MCF 10A (cell line): ENCODE data around the gene TNRC6B. TPM values are rescaled to one million over a fixed set of nuclear protein-coding genes. Genes with fewer than 3 reads are reported as not detected.
A peak's percentile ranks its signal among the peaks of the same experiment; 100 is the strongest.

Experiments
- BruUV-seq: library from RNA; stranded (reverse); fragments of 400-500 nt; replicated peaks from 2 replicates; lab custom pipeline; 2021; lab: Mats Ljungman, UMichigan
- CTCF ChIA-PET: fragments of 300-600 bp; sonication (Branson Sonifier 250); formaldehyde crosslinking; extraction: SDS; loops from one replicate; lab custom pipeline; 2021; ENCODE audit warnings: antibody characterized with exemption, inconsistent platforms; lab: Yijun Ruan, JAX
- POLR2A ChIA-PET: fragments of 300-600, 350-650 bp; sonication (Branson Sonifier 250); formaldehyde crosslinking; extraction: SDS; loops from one replicate; lab custom pipeline; 2020; ENCODE audit warnings: antibody characterized with exemption, inconsistent platforms; lab: Yijun Ruan, JAX
- DNase-seq: peaks from one replicate; pipeline ENCODE4 v3.0.0-alpha.2; 2018; ENCODE audit not compliant: unreplicated experiment
- H3K27ac Mint-ChIP-seq: one replicate; pipeline ENCODE4 v1.8.0; 2022; ENCODE audit warnings: mild to moderate bottlenecking, low read depth, mixed read lengths; ENCODE audit not compliant: unreplicated experiment
- H3K27me3 Mint-ChIP-seq: one replicate; pipeline ENCODE4 v1.8.0; 2022; ENCODE audit warnings: mixed read lengths; ENCODE audit not compliant: insufficient read depth, unreplicated experiment
- H3K36me3 Mint-ChIP-seq: one replicate; pipeline ENCODE4 v1.8.0; 2022; ENCODE audit warnings: mild to moderate bottlenecking, moderate library complexity, mixed read lengths; ENCODE audit not compliant: insufficient read depth, unreplicated experiment
- H3K4me1 Mint-ChIP-seq: one replicate; pipeline ENCODE4 v1.8.0; 2022; ENCODE audit warnings: mixed read lengths; ENCODE audit not compliant: insufficient read depth, unreplicated experiment
- H3K4me3 Mint-ChIP-seq: one replicate; pipeline ENCODE4 v1.8.0; 2022; ENCODE audit warnings: mild to moderate bottlenecking, moderate library complexity, mixed read lengths; ENCODE audit not compliant: unreplicated experiment
- H3K9me3 Mint-ChIP-seq: one replicate; pipeline ENCODE4 v1.8.0; 2022; ENCODE audit warnings: mixed read lengths; ENCODE audit not compliant: unreplicated experiment
- intact Hi-C: fragments of 100-400 bp; cut with micrococcal nuclease; formaldehyde crosslinking; loops from 2 replicates; pipeline ENCODE4 v1.14.1; 2022
- total RNA-seq: library from RNA; stranded (reverse); gene quantifications from 2 replicates; pipeline ENCODE4 v1.2.3, GENCODE V29; 2022
- TF ChIP-seq, protein P1 (sequence below): fragments of 200-600 bp; IDR thresholded peaks from one replicate; pipeline ENCODE4 v1.8.0; 2022; ENCODE audit warnings: antibody characterized with exemption, mild to moderate bottlenecking; ENCODE audit not compliant: unreplicated experiment

The TNRC6B gene
- total RNA-seq, 1 experiment from 2014 or later: 27.1 TPM

- Mint-ChIP-seq H3K27me3 (no peaks in the 10 kb centered on the region), H3K36me3 (peaks cover 46% of the 10 kb centered on the region), H3K4me3 (no peak overlapping the region), H3K9me3 (no peaks in the 10 kb centered on the region), H3K27ac (peak overlapping the region; percentile 24), H3K4me1 (peaks cover 61% of the 10 kb centered on the region)
- POLR2A ChIA-PET: no interaction called here
- DNase-seq: no peak
- no TSS peak for BruUV-seq
- CTCF ChIA-PET: no interaction called here
- TF ChIP-seq, protein P1, sequence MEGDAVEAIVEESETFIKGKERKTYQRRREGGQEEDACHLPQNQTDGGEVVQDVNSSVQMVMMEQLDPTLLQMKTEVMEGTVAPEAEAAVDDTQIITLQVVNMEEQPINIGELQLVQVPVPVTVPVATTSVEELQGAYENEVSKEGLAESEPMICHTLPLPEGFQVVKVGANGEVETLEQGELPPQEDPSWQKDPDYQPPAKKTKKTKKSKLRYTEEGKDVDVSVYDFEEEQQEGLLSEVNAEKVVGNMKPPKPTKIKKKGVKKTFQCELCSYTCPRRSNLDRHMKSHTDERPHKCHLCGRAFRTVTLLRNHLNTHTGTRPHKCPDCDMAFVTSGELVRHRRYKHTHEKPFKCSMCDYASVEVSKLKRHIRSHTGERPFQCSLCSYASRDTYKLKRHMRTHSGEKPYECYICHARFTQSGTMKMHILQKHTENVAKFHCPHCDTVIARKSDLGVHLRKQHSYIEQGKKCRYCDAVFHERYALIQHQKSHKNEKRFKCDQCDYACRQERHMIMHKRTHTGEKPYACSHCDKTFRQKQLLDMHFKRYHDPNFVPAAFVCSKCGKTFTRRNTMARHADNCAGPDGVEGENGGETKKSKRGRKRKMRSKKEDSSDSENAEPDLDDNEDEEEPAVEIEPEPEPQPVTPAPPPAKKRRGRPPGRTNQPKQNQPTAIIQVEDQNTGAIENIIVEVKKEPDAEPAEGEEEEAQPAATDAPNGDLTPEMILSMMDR: no peak
- intact Hi-C loops: loop anchor here (5.0 kb wide), 1 partner anchor 60 kb away; the partner anchor contains the start of gene TNRC6B
These were observed 59.5 kb downstream of the TNRC6B start for GRCh38 chr22:40237241-40237640.

GRCh38 chr22:40237788-40238424 lies 60.2 kb downstream of the TNRC6B start:
- ChIA-PET POLR2A (interaction anchor here (0.7 to 2.1 kb wide), 3 partner anchors 17 to 36 kb away, joined by 3 to 9 read pairs (median 8); no protein-coding TSS in a partner anchor), CTCF (no interaction called here)
- Mint-ChIP-seq H3K4me3 (no peak overlapping the region), H3K4me1 (peaks cover 61% of the 10 kb centered on the region), H3K36me3 (peaks cover 39% of the 10 kb centered on the region), H3K27ac (peak overlapping the region; percentile 24), H3K9me3 (no peaks in the 10 kb centered on the region), H3K27me3 (no peaks in the 10 kb centered on the region)
- BruUV-seq: no TSS peak
- TF ChIP-seq, protein P1: no peak
- intact Hi-C loops: loop anchor here (5.0 kb wide), 1 partner anchor 61 kb away; the partner anchor contains the start of gene TNRC6B
- no peak for DNase-seq

- POLR2A ChIA-PET: interaction anchor here (0.6 to 2.1 kb wide), 8 partner anchors 11 to 61 kb away, joined by 3 to 15 read pairs (median 6); partner anchors contain the start of gene TNRC6B
- H3K9me3 Mint-ChIP-seq: no peaks in the 10 kb centered on the region
- intact Hi-C loops: loop anchor here (5.0 kb wide), 1 partner anchor 61 kb away; the partner anchor contains the start of gene TNRC6B
These were observed 61.0 kb downstream of the TNRC6B start for GRCh38 chr22:40238425-40239344.

More at GRCh38 chr22:40238425-40239344, 61.0 kb downstream of the TNRC6B start:
- Mint-ChIP-seq H3K36me3 (peaks cover 32% of the 10 kb centered on the region), H3K4me1 (peaks cover 61% of the 10 kb centered on the region), H3K4me3 (peak overlapping the region; percentile 50), H3K27ac (peak overlapping the region; percentile 24), H3K27me3 (no peaks in the 10 kb centered on the region)
- CTCF ChIA-PET: interaction anchor here (0.6 kb wide), 1 partner anchor 742 kb away, joined by 3 read pairs; no protein-coding TSS in a partner anchor
- DNase-seq: peak; percentile 89
- TF ChIP-seq, protein P1: no peak
- no TSS peak for BruUV-seq
